ENCODE data around the gene VAPA. TPM values are rescaled to one million over a fixed set of nuclear protein-coding genes. Genes with fewer than 3 reads are reported as not detected.
A peak's percentile ranks its signal among the peaks of the same experiment; 100 is the strongest.
"Not testable (repeated sequence)": the region's sequence is repeated elsewhere in the genome, so short reads cannot be mapped to it uniquely, and the experiment has no call there.

The VAPA gene
- total RNA-seq, 1 donor from 2014 or later = 208 TPM

- H3K4me3 ChIP-seq = no peak overlapping the region
- intact Hi-C loops (cut with micrococcal nuclease) = no loop called here
- no peaks in the 10 kb centered on the region for H3K36me3 ChIP-seq
- no peaks in the 10 kb centered on the region for H3K9me3 ChIP-seq (replicated peaks)
- TF ChIP-seq CTCF (IDR thresholded peaks at IDR 0.05; ENCODE audit: borderline replicate concordance) = no peak
- no peak overlapping the region for H3K27ac ChIP-seq (replicated peaks)
- peaks cover 27% of the 10 kb centered on the region for H3K4me1 ChIP-seq
- no peaks in the 10 kb centered on the region for H3K27me3 ChIP-seq (ENCODE audit: low read depth)
- no peak for DNase-seq
These were observed 2.6 kb upstream of the VAPA start for GRCh38 chr18:9911226-9911625.

DNA sequence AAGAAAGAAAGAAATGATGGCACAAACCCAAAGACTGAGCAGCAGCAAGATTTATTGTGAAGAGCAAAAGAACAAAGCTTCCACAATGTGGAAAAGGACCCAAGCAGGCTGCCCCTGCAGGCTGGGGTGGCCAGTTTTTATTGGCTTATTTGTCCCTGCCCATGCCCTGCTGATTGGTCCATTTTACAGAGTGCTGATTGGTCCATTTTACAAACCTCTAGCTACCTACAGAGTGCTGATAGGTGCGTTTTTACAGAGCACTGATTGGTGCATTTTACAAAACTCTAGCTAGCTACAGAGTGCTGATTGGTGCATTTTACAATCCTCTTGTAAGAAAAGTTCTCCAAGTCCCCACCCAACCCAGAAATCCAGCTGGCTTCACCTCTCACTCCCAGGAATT is 1.5 kb upstream of the VAPA start:
- H3K4me1 ChIP-seq = peaks cover 37% of the 10 kb centered on the region
- intact Hi-C loops (cut with micrococcal nuclease); H3K4me3 ChIP-seq; H3K27ac ChIP-seq (replicated peaks); H3K36me3 ChIP-seq; H3K27me3 ChIP-seq (ENCODE audit: low read depth); H3K9me3 ChIP-seq (replicated peaks); DNase-seq: not testable (repeated sequence)

GRCh38 chr18:9913151-9913525 is 678 bp upstream of the VAPA start:
- Histone ChIP-seq H3K4me3 (peak overlapping the region; percentile 96), H3K4me1 (peaks cover 46% of the 10 kb centered on the region), H3K36me3 (no peaks in the 10 kb centered on the region), H3K27me3 (ENCODE audit: low read depth) (no peaks in the 10 kb centered on the region), H3K9me3 (replicated peaks) (no peaks in the 10 kb centered on the region), H3K27ac (replicated peaks) (peak overlapping the region; percentile 100)
- intact Hi-C loops (cut with micrococcal nuclease) = no loop called here
- DNase-seq = no peak
- no peak for TF ChIP-seq CTCF (IDR thresholded peaks at IDR 0.05; ENCODE audit: borderline replicate concordance)

GRCh38 chr18:9914334-9914583 is 443 bp downstream of the VAPA start:
- no peaks in the 10 kb centered on the region for H3K9me3 ChIP-seq (replicated peaks)
- H3K27ac ChIP-seq (replicated peaks) = peak overlapping the region; percentile 100
- no peaks in the 10 kb centered on the region for H3K36me3 ChIP-seq
- peak overlapping the region; percentile 96 for H3K4me3 ChIP-seq
- no peak for TF ChIP-seq CTCF (IDR thresholded peaks at IDR 0.05; ENCODE audit: borderline replicate concordance)
- DNase-seq = no peak
- peaks cover 57% of the 10 kb centered on the region for H3K4me1 ChIP-seq
- intact Hi-C loops (cut with micrococcal nuclease) = no loop called here
- no peaks in the 10 kb centered on the region for H3K27me3 ChIP-seq (ENCODE audit: low read depth)

- Histone ChIP-seq H3K27me3 (ENCODE audit: low read depth) (no peaks in the 10 kb centered on the region), H3K4me1 (peaks cover 62% of the 10 kb centered on the region), H3K4me3 (peak overlapping the region; percentile 96), H3K36me3 (no peaks in the 10 kb centered on the region), H3K9me3 (replicated peaks) (no peaks in the 10 kb centered on the region), H3K27ac (replicated peaks) (peak overlapping the region; percentile 100)
- intact Hi-C loops (cut with micrococcal nuclease) = no loop called here
- no peak for TF ChIP-seq CTCF (IDR thresholded peaks at IDR 0.05; ENCODE audit: borderline replicate concordance)
- peak; percentile 68 for DNase-seq
These were observed 921 bp downstream of the VAPA start for GRCh38 chr18:9914584-9915290.

GRCh38 chr18:9915291-9916076 is 1.7 kb downstream of the VAPA start:
- Histone ChIP-seq H3K36me3 (no peaks in the 10 kb centered on the region), H3K9me3 (replicated peaks) (no peaks in the 10 kb centered on the region), H3K4me3 (peak overlapping the region; percentile 96), H3K27ac (replicated peaks) (peak overlapping the region; percentile 100), H3K27me3 (ENCODE audit: low read depth) (no peaks in the 10 kb centered on the region), H3K4me1 (peaks cover 69% of the 10 kb centered on the region)
- TF ChIP-seq CTCF (IDR thresholded peaks at IDR 0.05; ENCODE audit: borderline replicate concordance) = no peak
- DNase-seq = no peak
- intact Hi-C loops (cut with micrococcal nuclease) = no loop called here
